Calu3 (cell line): ENCODE data around the gene DOK7. TPM values are rescaled to one million over a fixed set of nuclear protein-coding genes. Genes with fewer than 3 reads are reported as not detected.

Experiments used
- BruUV-seq: library from RNA; stranded (reverse); fragments of 400-500 nt; replicated peaks from 2 replicates; lab custom pipeline; 2021; lab: Mats Ljungman, UMichigan
- CTCF ChIA-PET: fragments of 300-600 bp; sonication (Branson Sonifier 250); formaldehyde crosslinking; loops from one replicate; lab custom pipeline; 2022; ENCODE audit warnings: antibody characterized with exemption; lab: Charles Lee
- DNase-seq: peaks from one replicate; pipeline ENCODE4 v3.0.0; 2022
- H3K27ac Mint-ChIP-seq: one replicate; pipeline ENCODE4 v1.8.0; 2022; ENCODE audit warnings: mixed read lengths; ENCODE audit not compliant: unreplicated experiment
- H3K27me3 Mint-ChIP-seq: one replicate; pipeline ENCODE4 v1.8.0; 2022; ENCODE audit warnings: mixed read lengths; ENCODE audit not compliant: unreplicated experiment
- H3K36me3 Mint-ChIP-seq: one replicate; pipeline ENCODE4 v1.8.0; 2022; ENCODE audit warnings: mild to moderate bottlenecking, moderate library complexity, mixed read lengths; ENCODE audit not compliant: insufficient read depth, unreplicated experiment
- H3K4me1 Mint-ChIP-seq: one replicate; pipeline ENCODE4 v1.8.0; 2022; ENCODE audit warnings: mild to moderate bottlenecking, low read depth, mixed read lengths; ENCODE audit not compliant: unreplicated experiment
- H3K4me3 Mint-ChIP-seq: one replicate; pipeline ENCODE4 v1.8.0; 2022; ENCODE audit warnings: mild to moderate bottlenecking, low read depth, moderate library complexity, mixed read lengths; ENCODE audit not compliant: unreplicated experiment
- H3K9me3 Mint-ChIP-seq: one replicate; pipeline ENCODE4 v1.8.0; 2022; ENCODE audit warnings: low read depth, mixed read lengths; ENCODE audit not compliant: unreplicated experiment
- intact Hi-C: fragments of 100-400 bp; cut with micrococcal nuclease; formaldehyde crosslinking; loops from one replicate; pipeline ENCODE4 v1.10.0; 2022; ENCODE audit not compliant: unreplicated experiment
- total RNA-seq: library from RNA; stranded (reverse); gene quantifications from 2 replicates; pipeline ENCODE4 v1.2.3, GENCODE V29; 2022
- TF ChIP-seq, protein P1 (sequence below): fragments of 200-600 bp; IDR thresholded peaks from one replicate; pipeline ENCODE4 v1.8.0; 2022; ENCODE audit warnings: antibody characterized with exemption; ENCODE audit not compliant: unreplicated experiment

DOK7 gene
- total RNA-seq, 1 experiment from 2014 or later = 2.7 TPM

GRCh38 chr4:3520276-3520675 is 57.2 kb downstream of the DOK7 start:
- DNase-seq = no peak
- intact Hi-C loops = no loop called here
- BruUV-seq = no TSS peak
- no peaks in the 10 kb centered on the region for H3K4me1 Mint-ChIP-seq
- no peak overlapping the region for H3K27ac Mint-ChIP-seq
- no peak overlapping the region for H3K4me3 Mint-ChIP-seq
- H3K27me3 Mint-ChIP-seq = no peaks in the 10 kb centered on the region
- CTCF ChIA-PET = no interaction called here
- no peaks in the 10 kb centered on the region for H3K9me3 Mint-ChIP-seq
- TF ChIP-seq, protein P1, sequence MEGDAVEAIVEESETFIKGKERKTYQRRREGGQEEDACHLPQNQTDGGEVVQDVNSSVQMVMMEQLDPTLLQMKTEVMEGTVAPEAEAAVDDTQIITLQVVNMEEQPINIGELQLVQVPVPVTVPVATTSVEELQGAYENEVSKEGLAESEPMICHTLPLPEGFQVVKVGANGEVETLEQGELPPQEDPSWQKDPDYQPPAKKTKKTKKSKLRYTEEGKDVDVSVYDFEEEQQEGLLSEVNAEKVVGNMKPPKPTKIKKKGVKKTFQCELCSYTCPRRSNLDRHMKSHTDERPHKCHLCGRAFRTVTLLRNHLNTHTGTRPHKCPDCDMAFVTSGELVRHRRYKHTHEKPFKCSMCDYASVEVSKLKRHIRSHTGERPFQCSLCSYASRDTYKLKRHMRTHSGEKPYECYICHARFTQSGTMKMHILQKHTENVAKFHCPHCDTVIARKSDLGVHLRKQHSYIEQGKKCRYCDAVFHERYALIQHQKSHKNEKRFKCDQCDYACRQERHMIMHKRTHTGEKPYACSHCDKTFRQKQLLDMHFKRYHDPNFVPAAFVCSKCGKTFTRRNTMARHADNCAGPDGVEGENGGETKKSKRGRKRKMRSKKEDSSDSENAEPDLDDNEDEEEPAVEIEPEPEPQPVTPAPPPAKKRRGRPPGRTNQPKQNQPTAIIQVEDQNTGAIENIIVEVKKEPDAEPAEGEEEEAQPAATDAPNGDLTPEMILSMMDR = no peak
- H3K36me3 Mint-ChIP-seq = peaks cover 6% of the 10 kb centered on the region

- Mint-ChIP-seq H3K36me3 (peaks cover 6% of the 10 kb centered on the region), H3K9me3 (no peaks in the 10 kb centered on the region), H3K4me1 (no peaks in the 10 kb centered on the region), H3K27me3 (no peaks in the 10 kb centered on the region), H3K27ac (no peak overlapping the region), H3K4me3 (no peak overlapping the region)
- BruUV-seq = no TSS peak
- intact Hi-C loops = no loop called here
- TF ChIP-seq, protein P1 = no peak
- CTCF ChIA-PET = no interaction called here
- no peak for DNase-seq
Observed at GRCh38 chr4:3520796-3521600, 57.9 kb downstream of the DOK7 start.

DNA sequence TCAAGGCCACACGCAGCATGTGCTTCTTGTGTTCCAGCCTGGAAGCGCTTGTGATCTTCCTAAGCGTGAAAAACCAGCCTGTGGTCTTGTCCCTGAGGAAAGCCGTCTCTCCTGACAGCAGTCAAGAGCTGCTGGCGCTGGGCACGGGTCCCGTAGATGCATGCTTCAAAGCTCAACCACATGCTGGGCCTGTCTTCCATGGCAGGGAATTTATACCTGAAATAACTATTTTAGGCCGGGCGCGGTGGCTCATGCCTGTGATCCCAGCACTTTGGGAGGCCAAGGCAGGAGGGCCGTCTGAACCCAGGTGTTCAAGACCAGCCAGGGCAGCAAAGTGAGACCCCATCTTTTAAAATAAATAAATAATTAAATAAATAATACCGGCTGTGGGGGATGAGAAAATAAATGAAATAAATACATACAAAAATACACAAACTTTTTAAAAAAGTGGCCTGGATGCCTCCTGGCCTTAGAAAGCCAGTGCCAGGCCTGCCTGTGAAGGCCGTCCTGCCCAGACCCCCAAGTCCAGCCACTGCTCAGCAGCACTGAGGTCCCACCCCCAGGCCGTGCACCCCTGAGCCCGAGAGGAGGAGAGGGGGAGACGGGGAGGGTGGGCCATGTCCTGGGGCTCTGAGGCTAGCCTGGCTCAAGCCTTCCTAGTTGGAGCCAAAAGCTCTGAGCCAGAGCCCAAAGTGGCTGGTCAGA is 58.7 kb downstream of the DOK7 start:
- Mint-ChIP-seq H3K4me3 (no peak overlapping the region), H3K36me3 (no peaks in the 10 kb centered on the region), H3K4me1 (no peaks in the 10 kb centered on the region), H3K9me3 (no peaks in the 10 kb centered on the region), H3K27ac (no peak overlapping the region), H3K27me3 (no peaks in the 10 kb centered on the region)
- CTCF ChIA-PET = interaction anchor here (0.7 kb wide), 1 partner anchor 575 kb away, joined by 5 read pairs; no protein-coding TSS in a partner anchor
- intact Hi-C loops = no loop called here
- BruUV-seq = no TSS peak
- TF ChIP-seq, protein P1 = no peak
- no peak for DNase-seq

GRCh38 chr4:3522326-3522640 is 59.2 kb downstream of the DOK7 start:
- Mint-ChIP-seq H3K27me3 (no peaks in the 10 kb centered on the region), H3K36me3 (no peaks in the 10 kb centered on the region), H3K4me1 (no peaks in the 10 kb centered on the region), H3K27ac (no peak overlapping the region), H3K9me3 (no peaks in the 10 kb centered on the region), H3K4me3 (no peak overlapping the region)
- intact Hi-C loops = no loop called here
- no peak for DNase-seq
- TF ChIP-seq, protein P1 = no peak
- BruUV-seq = no TSS peak
- CTCF ChIA-PET = interaction anchor here (0.7 kb wide), 1 partner anchor 575 kb away, joined by 5 read pairs; no protein-coding TSS in a partner anchor
